CD8-positive, alpha-beta memory T cell (primary cell): ENCODE measurements around the gene WDR62. TPM values are rescaled to one million over a fixed set of nuclear protein-coding genes. Genes with fewer than 3 reads are reported as not detected.

ENCODE experiments used
- CTCF ChIA-PET: fragments of 350-600 bp; sonication (Branson Sonifier 250); formaldehyde crosslinking; loops from one replicate; lab custom pipeline; 2021; ENCODE audit warnings: antibody characterized with exemption; lab: Charles Lee
- POLR2A ChIA-PET: fragments of 350-600 bp; sonication (Branson Sonifier 250); formaldehyde crosslinking; loops from one replicate; lab custom pipeline; 2021; ENCODE audit warnings: antibody characterized with exemption; lab: Charles Lee
- DNase-seq, 5 donors: peaks; one replicate each; pipeline versions ENCODE4 v3.0.0 to v3.0.0-alpha.2; 2020 to 2022; ENCODE audit warnings: mixed read lengths in 1 of 5
- H3K27ac ChIP-seq: one replicate; pipeline ENCODE4 v1.7.0; 2013; ENCODE audit warnings: low read depth, mild to moderate bottlenecking, low read length, moderate library complexity
- H3K27me3 ChIP-seq: 2 replicates; pipeline ENCODE4 v1.7.0; 2013; ENCODE audit warnings: low read length, mild to moderate bottlenecking; ENCODE audit not compliant: insufficient read depth, poor library complexity, severe bottlenecking
- H3K36me3 ChIP-seq: 2 replicates; pipeline ENCODE4 v1.7.0; 2013; ENCODE audit warnings: mild to moderate bottlenecking, low read length, moderate library complexity; ENCODE audit not compliant: insufficient read depth
- H3K4me1 ChIP-seq: 2 replicates; pipeline ENCODE4 v1.7.0; 2013; ENCODE audit warnings: mild to moderate bottlenecking, low read length, moderate library complexity; ENCODE audit not compliant: insufficient read depth
- H3K4me3 ChIP-seq: 2 replicates; pipeline ENCODE4 v1.7.0; 2013; ENCODE audit warnings: mild to moderate bottlenecking, low read length
- H3K9me3 ChIP-seq: 2 replicates; pipeline ENCODE4 v1.7.0; 2013; ENCODE audit warnings: mild to moderate bottlenecking, low read length
- H3K27ac Mint-ChIP-seq, 8 donors: one replicate each; pipeline ENCODE4 v1.8.0; 2020 to 2021; ENCODE audit warnings: mixed read lengths in 8 of 8, mild to moderate bottlenecking in 6 of 8, inconsistent platforms in 3 of 8, moderate library complexity in 3 of 8
- H3K27me3 Mint-ChIP-seq, 2 donors: one replicate each; pipeline ENCODE4 v1.8.0; 2020 to 2021; ENCODE audit warnings: mixed read lengths in 2 of 2, mild to moderate bottlenecking in 1 of 2, moderate library complexity in 1 of 2
- H3K36me3 Mint-ChIP-seq, 3 donors: one replicate each; pipeline ENCODE4 v1.8.0; 2020 to 2021; ENCODE audit warnings: mixed read lengths in 3 of 3, inconsistent platforms in 1 of 3, mild to moderate bottlenecking in 1 of 3
- H3K4me1 Mint-ChIP-seq, 3 donors: one replicate each; pipeline ENCODE4 v1.8.0; 2020 to 2021; ENCODE audit warnings: mixed read lengths in 3 of 3, inconsistent platforms in 1 of 3, mild to moderate bottlenecking in 1 of 3
- H3K4me3 Mint-ChIP-seq, 7 donors: one replicate each; pipeline ENCODE4 v1.8.0; 2020 to 2021; ENCODE audit warnings: mixed read lengths in 7 of 7, mild to moderate bottlenecking in 6 of 7, moderate library complexity in 4 of 7, inconsistent platforms in 2 of 7
- H3K9me3 Mint-ChIP-seq, 5 donors: one replicate each; pipeline ENCODE4 v1.8.0; 2020 to 2022; ENCODE audit warnings: mixed read lengths in 5 of 5, mild to moderate bottlenecking in 3 of 5, moderate library complexity in 2 of 5, inconsistent platforms in 1 of 5
- polyA plus RNA-seq: library from polyadenylated mRNA; unstranded; fragments of 300-500 nt; fragmentation: Illumina TruSeq; gene quantifications from one replicate; pipeline ENCODE4 v1.2.3, GENCODE V29; 2021
- total RNA-seq, 2 experiments: library from RNA; stranded (reverse); gene quantifications; one replicate each; pipeline ENCODE4 v1.2.3, GENCODE V29; 2021

WDR62 gene
- total and polyA plus RNA-seq, 3 experiments from 2014 or later: 0.37 to 15.8 (median 15.7) TPM

DNA sequence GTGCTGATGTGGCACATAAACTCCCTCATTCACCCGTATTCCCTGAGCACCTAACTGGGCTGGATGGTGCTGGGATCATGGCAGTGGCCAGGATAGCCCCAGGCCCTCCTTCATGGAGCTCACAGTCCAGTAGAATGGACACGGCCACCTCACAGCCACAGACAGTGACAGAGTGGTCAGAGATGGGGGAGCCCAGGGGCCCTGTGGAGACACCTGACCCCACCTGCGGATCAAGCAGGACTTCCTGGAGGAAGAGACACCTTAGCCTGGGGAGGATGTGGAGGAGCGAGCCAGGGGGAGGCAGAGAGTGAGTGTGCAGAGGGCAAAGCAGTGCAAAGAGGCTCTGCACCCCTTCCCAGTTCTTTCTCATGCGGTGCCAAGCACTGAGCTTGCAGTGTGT lies 35.1 kb downstream of the WDR62 start:
- H3K9me3 Mint-ChIP-seq: no peaks in the 10 kb centered on the region
- H3K27me3 ChIP-seq: no peaks in the 10 kb centered on the region
- H3K36me3 Mint-ChIP-seq: no peaks in the 10 kb centered on the region
- no peaks in the 10 kb centered on the region for H3K4me1 ChIP-seq
- H3K4me3 ChIP-seq: no peak overlapping the region
- no peak overlapping the region for H3K27ac ChIP-seq
- no peak overlapping the region for H3K4me3 Mint-ChIP-seq
- H3K9me3 ChIP-seq: no peaks in the 10 kb centered on the region
- peak overlapping the region in 1 of 8 donors; percentile 80 for H3K27ac Mint-ChIP-seq
- DNase-seq: no peak
- ChIA-PET CTCF (no interaction called here), POLR2A (no interaction called here)
- H3K27me3 Mint-ChIP-seq: no peaks in the 10 kb centered on the region
- peaks cover 2 to 14% (median 10%) of the 10 kb centered on the region in 3 donors for H3K4me1 Mint-ChIP-seq
- H3K36me3 ChIP-seq: no peaks in the 10 kb centered on the region

DNA sequence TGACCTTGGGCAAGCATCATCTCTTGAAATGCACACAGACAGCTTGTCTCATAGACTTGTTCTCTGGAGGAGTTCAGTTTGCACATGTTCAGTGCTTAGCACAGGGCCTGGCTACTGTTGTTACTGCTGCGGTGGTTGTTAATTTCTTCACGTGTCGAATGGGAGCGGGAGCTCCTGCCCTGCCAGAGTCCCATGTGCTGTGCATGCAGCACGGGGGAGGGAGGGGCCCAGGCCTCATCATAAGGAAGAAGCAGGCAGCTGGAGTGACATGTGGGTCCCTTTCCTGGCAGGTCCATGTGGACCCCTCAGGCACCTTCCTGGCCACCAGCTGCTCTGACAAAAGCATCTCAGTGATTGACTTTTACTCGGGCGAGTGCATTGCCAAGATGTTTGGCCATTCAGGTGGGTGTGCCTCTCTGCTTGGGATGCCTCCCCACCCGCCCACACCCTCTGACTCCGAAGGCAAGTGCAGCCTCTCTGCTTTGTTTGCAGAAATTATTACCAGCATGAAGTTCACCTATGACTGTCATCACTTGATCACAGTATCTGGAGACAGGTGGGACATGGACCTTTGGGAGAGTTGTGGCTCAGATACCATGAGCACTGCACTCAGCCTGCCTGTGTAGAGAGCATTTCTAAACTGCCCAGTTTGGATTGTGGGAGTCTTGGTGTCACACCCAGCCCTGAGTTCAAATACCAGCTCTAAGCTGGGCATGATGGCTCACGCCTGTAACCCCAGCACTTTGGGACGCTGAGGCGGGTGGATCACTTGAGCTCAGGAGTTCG lies 36.4 kb downstream of the WDR62 start:
- Mint-ChIP-seq H3K27me3 (no peaks in the 10 kb centered on the region), H3K4me1 (peaks cover 2 to 14% (median 10%) of the 10 kb centered on the region in 3 donors), H3K9me3 (no peaks in the 10 kb centered on the region), H3K4me3 (no peak overlapping the region), H3K27ac (no peak overlapping the region), H3K36me3 (no peaks in the 10 kb centered on the region)
- DNase-seq: no peak
- H3K27ac ChIP-seq: no peak overlapping the region
- H3K27me3 ChIP-seq: no peaks in the 10 kb centered on the region
- H3K4me1 ChIP-seq: no peaks in the 10 kb centered on the region
- CTCF ChIA-PET: interaction anchor here (0.6 kb wide), 1 partner anchor 90 kb away, joined by 4 read pairs; no protein-coding TSS in a partner anchor
- H3K4me3 ChIP-seq: no peak overlapping the region
- no peaks in the 10 kb centered on the region for H3K9me3 ChIP-seq
- POLR2A ChIA-PET: no interaction called here
- no peaks in the 10 kb centered on the region for H3K36me3 ChIP-seq

GRCh38 chr19:36092566-36092965 lies 37.9 kb downstream of the WDR62 start:
- Histone ChIP-seq H3K4me1 (no peaks in the 10 kb centered on the region), H3K9me3 (no peaks in the 10 kb centered on the region), H3K27me3 (no peaks in the 10 kb centered on the region), H3K27ac (no peak overlapping the region), H3K4me3 (no peak overlapping the region), H3K36me3 (no peaks in the 10 kb centered on the region)
- H3K4me3 Mint-ChIP-seq: no peak overlapping the region
- ChIA-PET CTCF (no interaction called here), POLR2A (no interaction called here)
- H3K36me3 Mint-ChIP-seq: peaks cover 0 to 3% (median 0%) of the 10 kb centered on the region in 3 donors
- H3K4me1 Mint-ChIP-seq: peaks cover 2 to 14% (median 10%) of the 10 kb centered on the region in 3 donors
- peak overlapping the region in 1 of 8 donors; percentile 66 for H3K27ac Mint-ChIP-seq
- no peaks in the 10 kb centered on the region for H3K27me3 Mint-ChIP-seq
- no peaks in the 10 kb centered on the region for H3K9me3 Mint-ChIP-seq
- DNase-seq: no peak

DNA sequence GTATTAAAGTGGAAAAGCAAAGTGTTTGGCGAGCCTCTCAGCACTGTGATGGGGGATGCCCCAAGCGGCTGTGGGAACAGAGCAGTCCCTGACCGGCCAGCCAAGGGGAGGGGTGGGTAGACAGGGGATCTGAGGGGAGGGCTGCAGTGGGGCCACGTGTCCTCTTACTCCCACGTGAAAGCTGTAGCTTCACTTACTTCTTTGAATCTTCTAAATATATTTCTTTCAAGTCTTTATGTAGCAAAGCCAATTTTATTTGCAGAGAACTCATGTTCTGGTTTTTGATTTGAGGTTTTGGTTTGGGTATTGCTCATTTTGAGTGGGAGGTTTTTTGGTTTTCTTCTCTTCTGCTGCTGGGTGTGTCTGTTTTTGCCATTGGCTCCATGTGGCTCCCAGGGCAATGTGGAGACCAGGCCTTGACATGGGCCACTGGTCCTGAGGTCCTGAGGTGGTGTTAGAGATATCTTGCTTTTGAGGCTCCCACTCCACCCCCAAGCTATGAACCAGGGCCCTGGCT lies 38.5 kb downstream of the WDR62 start:
- Mint-ChIP-seq H3K27me3 (no peaks in the 10 kb centered on the region), H3K27ac (peak overlapping the region in 5 of 8 donors; percentile 30 to 54 (median 41)), H3K4me3 (no peak overlapping the region), H3K36me3 (peaks cover 0 to 3% (median 0%) of the 10 kb centered on the region in 3 donors), H3K4me1 (peaks cover 2 to 14% (median 10%) of the 10 kb centered on the region in 3 donors), H3K9me3 (no peaks in the 10 kb centered on the region)
- no peaks in the 10 kb centered on the region for H3K4me1 ChIP-seq
- H3K9me3 ChIP-seq: no peaks in the 10 kb centered on the region
- ChIA-PET CTCF (no interaction called here), POLR2A (no interaction called here)
- no peak for DNase-seq
- H3K27ac ChIP-seq: no peak overlapping the region
- H3K36me3 ChIP-seq: no peaks in the 10 kb centered on the region
- no peak overlapping the region for H3K4me3 ChIP-seq
- no peaks in the 10 kb centered on the region for H3K27me3 ChIP-seq

DNA sequence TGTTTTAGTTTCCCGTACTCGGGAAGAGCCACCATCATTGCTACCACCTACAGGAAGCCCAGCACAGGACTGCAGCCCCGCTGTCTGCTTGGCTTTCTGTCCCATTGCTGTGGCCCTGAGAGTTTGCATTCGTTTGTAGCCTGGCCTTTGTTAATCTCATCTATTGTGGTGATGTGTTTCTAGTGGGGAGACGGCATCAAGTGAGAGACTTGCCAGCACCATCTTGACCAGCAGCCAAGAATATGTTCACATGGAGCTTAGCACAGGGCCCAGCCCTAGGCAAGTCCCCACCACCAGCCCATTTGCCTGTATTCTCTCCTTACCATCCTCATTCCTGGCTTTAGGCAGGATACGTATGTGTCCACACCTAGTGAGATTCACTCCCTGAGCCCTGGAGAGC lies 39.0 kb downstream of the WDR62 start:
- DNase-seq: no peak
- Histone ChIP-seq H3K4me3 (no peak overlapping the region), H3K36me3 (no peaks in the 10 kb centered on the region), H3K27ac (no peak overlapping the region), H3K27me3 (no peaks in the 10 kb centered on the region), H3K4me1 (no peaks in the 10 kb centered on the region), H3K9me3 (no peaks in the 10 kb centered on the region)
- peaks cover 0 to 3% (median 0%) of the 10 kb centered on the region in 3 donors for H3K36me3 Mint-ChIP-seq
- no peak overlapping the region for H3K4me3 Mint-ChIP-seq
- H3K27ac Mint-ChIP-seq: peak overlapping the region in 6 of 8 donors; percentile 33 to 58 (median 44)
- no peaks in the 10 kb centered on the region for H3K27me3 Mint-ChIP-seq
- CTCF ChIA-PET: no interaction called here
- POLR2A ChIA-PET: no interaction called here
- peaks cover 2 to 14% (median 10%) of the 10 kb centered on the region in 3 donors for H3K4me1 Mint-ChIP-seq
- H3K9me3 Mint-ChIP-seq: no peaks in the 10 kb centered on the region

DNA sequence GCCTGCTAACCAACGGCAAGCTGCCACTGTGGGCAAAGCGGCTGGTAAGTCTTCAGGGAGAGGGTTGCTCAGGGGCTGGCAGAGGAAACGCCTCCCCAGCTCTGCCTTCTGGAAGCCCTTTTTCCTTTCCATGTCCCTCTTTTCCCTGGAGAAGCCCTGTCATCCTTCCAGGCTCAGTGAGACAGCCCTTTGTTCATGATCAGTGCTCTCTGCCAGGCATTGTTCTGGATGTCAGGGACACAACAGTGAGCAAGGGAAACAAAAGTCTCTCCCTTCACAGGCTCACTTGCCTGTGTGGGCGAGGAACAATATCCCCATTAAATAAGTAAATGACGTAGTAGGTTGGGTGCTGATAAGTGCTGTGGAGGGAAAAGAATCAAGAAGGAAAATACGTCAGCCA lies 42.3 kb downstream of the WDR62 start:
- no peak overlapping the region for H3K27ac ChIP-seq
- ChIA-PET POLR2A (no interaction called here), CTCF (no interaction called here)
- DNase-seq: no peak
- no peak overlapping the region for H3K4me3 ChIP-seq
- no peaks in the 10 kb centered on the region for H3K9me3 ChIP-seq
- Mint-ChIP-seq H3K4me3 (no peak overlapping the region), H3K36me3 (peaks cover 0 to 3% (median 0%) of the 10 kb centered on the region in 3 donors), H3K27me3 (no peaks in the 10 kb centered on the region), H3K4me1 (peaks cover 2 to 14% (median 10%) of the 10 kb centered on the region in 3 donors), H3K27ac (peak overlapping the region in 3 of 8 donors; percentile 60 to 87 (median 70)), H3K9me3 (no peaks in the 10 kb centered on the region)
- no peaks in the 10 kb centered on the region for H3K36me3 ChIP-seq
- H3K4me1 ChIP-seq: no peaks in the 10 kb centered on the region
- no peaks in the 10 kb centered on the region for H3K27me3 ChIP-seq

DNA sequence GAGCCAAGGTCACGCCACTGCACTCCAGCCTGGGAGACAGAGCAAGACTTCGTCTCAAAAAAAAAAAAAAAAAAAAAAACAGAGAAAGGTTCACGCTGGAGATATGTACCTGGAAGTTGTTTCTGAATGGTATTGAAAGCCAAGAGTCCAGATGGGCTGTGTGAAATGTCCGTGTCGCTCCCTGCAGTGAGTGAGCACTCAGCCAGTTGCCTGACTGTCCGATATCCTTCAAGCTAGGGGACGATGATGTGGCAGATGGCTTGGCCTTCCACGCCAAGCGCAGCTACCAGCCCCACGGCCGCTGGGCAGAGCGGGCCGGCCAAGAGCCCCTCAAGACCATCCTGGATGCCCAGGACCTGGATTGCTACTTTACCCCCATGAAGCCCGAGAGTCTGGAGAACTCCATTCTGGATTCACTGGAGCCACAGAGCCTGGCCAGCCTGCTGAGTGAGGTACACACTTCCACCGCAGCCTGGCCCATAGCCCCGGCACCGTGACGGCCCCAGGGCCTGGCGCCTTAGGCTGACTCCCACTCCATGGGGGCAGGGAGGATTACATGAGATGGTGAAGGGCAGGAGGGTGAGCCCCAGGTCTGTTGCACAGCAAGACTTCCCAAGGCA lies 44.6 kb downstream of the WDR62 start:
- DNase-seq: no peak
- Mint-ChIP-seq H3K9me3 (no peaks in the 10 kb centered on the region), H3K27me3 (no peaks in the 10 kb centered on the region), H3K36me3 (peaks cover 0 to 3% (median 3%) of the 10 kb centered on the region in 3 donors), H3K27ac (no peak overlapping the region), H3K4me1 (no peaks in the 10 kb centered on the region), H3K4me3 (no peak overlapping the region)
- POLR2A ChIA-PET: no interaction called here
- Histone ChIP-seq H3K27ac (no peak overlapping the region), H3K36me3 (no peaks in the 10 kb centered on the region), H3K9me3 (no peaks in the 10 kb centered on the region), H3K27me3 (no peaks in the 10 kb centered on the region), H3K4me1 (no peaks in the 10 kb centered on the region), H3K4me3 (no peak overlapping the region)
- CTCF ChIA-PET: interaction anchor here (1.4 kb wide), 1 partner anchor 29 kb away, joined by 3 read pairs; no protein-coding TSS in a partner anchor

- H3K9me3 Mint-ChIP-seq: no peaks in the 10 kb centered on the region
- H3K27ac Mint-ChIP-seq: peak overlapping the region in 1 of 8 donors; percentile 63
- no peaks in the 10 kb centered on the region for H3K27me3 ChIP-seq
- H3K4me1 ChIP-seq: no peaks in the 10 kb centered on the region
- H3K4me3 Mint-ChIP-seq: no peak overlapping the region
- H3K36me3 Mint-ChIP-seq: peaks cover 0 to 3% (median 3%) of the 10 kb centered on the region in 3 donors
- H3K9me3 ChIP-seq: no peaks in the 10 kb centered on the region
- H3K27ac ChIP-seq: no peak overlapping the region
- POLR2A ChIA-PET: no interaction called here
- no peaks in the 10 kb centered on the region for H3K4me1 Mint-ChIP-seq
- CTCF ChIA-PET: no interaction called here
- no peak for DNase-seq
- H3K36me3 ChIP-seq: no peaks in the 10 kb centered on the region
- no peaks in the 10 kb centered on the region for H3K27me3 Mint-ChIP-seq
- no peak overlapping the region for H3K4me3 ChIP-seq
These were observed 45.8 kb downstream of the WDR62 start for GRCh38 chr19:36100476-36100875.
